Right lobe of liver (tissue), 4 donors: ENCODE measurements around the gene RRAS2.

Experiments
- CTCF ChIP-seq, 4 donors: fragments of 200-600 bp in 3 of 4; fragments of 450-650 bp in 1 of 4; IDR thresholded peaks; one replicate each; pipeline versions ENCODE4 v1.5.1 to v1.8.0; 2016 to 2022; ENCODE audit warnings: antibody characterized with exemption in 4 of 4, mild to moderate bottlenecking in 2 of 4
- POLR2A ChIP-seq: fragments of 450-650 bp; IDR thresholded peaks from one replicate; pipeline ENCODE4 v1.6.1; 2017; ENCODE audit warnings: antibody characterized with exemption, mild to moderate bottlenecking
- donor health status: DM: no; HTN: no; CAD: no.
- donor health status: DM: no; HTN: no; CAD: no.
- donor health status: DM: no; HTN: yes; CAD: no.

GRCh38 chr11:14275076-14275475 lies 83.9 kb downstream of the RRAS2 start:
- TF ChIP-seq CTCF (IDR thresholded peaks at IDR 0.05) (no peak), POLR2A (no peak)
